ENCODE measurements around the gene SIAE. TPM values are rescaled to one million over a fixed set of nuclear protein-coding genes. Genes with fewer than 3 reads are reported as not detected.
A peak's percentile ranks its signal among the peaks of the same experiment; 100 is the strongest.

Gene SIAE
- total RNA-seq, 1 experiment from 2014 or later: 8.4 TPM

GRCh38 chr11:124670732-124671131 is 2.8 kb downstream of the SIAE start:
- H3K4me3 Mint-ChIP-seq (ENCODE audit: low read depth, unreplicated experiment): no peak overlapping the region
- intact Hi-C loops (cut with micrococcal nuclease; ENCODE audit: unreplicated experiment): no loop called here
- H3K36me3 Mint-ChIP-seq (ENCODE audit: insufficient read depth, unreplicated experiment): peaks cover 18% of the 10 kb centered on the region
- no TSS peak for BruUV-seq (replicated peaks)
- no peaks in the 10 kb centered on the region for H3K4me1 Mint-ChIP-seq (ENCODE audit: low read depth, unreplicated experiment)
- TF ChIP-seq, protein P1, sequence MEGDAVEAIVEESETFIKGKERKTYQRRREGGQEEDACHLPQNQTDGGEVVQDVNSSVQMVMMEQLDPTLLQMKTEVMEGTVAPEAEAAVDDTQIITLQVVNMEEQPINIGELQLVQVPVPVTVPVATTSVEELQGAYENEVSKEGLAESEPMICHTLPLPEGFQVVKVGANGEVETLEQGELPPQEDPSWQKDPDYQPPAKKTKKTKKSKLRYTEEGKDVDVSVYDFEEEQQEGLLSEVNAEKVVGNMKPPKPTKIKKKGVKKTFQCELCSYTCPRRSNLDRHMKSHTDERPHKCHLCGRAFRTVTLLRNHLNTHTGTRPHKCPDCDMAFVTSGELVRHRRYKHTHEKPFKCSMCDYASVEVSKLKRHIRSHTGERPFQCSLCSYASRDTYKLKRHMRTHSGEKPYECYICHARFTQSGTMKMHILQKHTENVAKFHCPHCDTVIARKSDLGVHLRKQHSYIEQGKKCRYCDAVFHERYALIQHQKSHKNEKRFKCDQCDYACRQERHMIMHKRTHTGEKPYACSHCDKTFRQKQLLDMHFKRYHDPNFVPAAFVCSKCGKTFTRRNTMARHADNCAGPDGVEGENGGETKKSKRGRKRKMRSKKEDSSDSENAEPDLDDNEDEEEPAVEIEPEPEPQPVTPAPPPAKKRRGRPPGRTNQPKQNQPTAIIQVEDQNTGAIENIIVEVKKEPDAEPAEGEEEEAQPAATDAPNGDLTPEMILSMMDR (IDR thresholded peaks at IDR 0.05; ENCODE audit: unreplicated experiment): no peak
- no peak for DNase-seq
- CTCF ChIA-PET: no interaction called here
- no peaks in the 10 kb centered on the region for H3K9me3 Mint-ChIP-seq (ENCODE audit: low read depth, unreplicated experiment)
- no peak overlapping the region for H3K27ac Mint-ChIP-seq (ENCODE audit: unreplicated experiment)
- no peaks in the 10 kb centered on the region for H3K27me3 Mint-ChIP-seq (ENCODE audit: unreplicated experiment)

GRCh38 chr11:124669193-124669592 is 4.3 kb downstream of the SIAE start:
- intact Hi-C loops (cut with micrococcal nuclease; ENCODE audit: unreplicated experiment): loop anchor here (1.0 kb wide), 4 partner anchors 94 to 198 kb away; no protein-coding TSS in a partner anchor

DNA sequence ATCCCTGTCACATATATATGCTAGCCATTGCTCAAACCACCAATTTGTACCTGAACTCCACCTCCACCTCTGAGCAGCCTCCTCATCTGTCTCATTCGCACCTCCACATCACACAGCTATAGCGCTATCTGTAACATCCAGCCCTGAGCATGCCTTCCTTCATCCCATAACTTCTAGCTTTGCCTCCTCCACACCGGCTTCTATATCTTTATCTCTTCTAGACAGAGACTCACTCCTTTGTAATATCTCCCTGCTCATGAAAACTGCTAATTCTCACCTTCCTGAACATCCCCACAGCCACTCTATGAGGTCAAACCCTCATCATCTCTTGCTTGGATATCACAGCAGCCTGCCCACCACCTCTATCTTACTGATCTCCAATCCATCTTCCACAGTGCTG is 5.9 kb downstream of the SIAE start:
- Mint-ChIP-seq H3K4me3 (ENCODE audit: low read depth, unreplicated experiment) (no peak overlapping the region), H3K9me3 (ENCODE audit: low read depth, unreplicated experiment) (no peaks in the 10 kb centered on the region), H3K27ac (ENCODE audit: unreplicated experiment) (no peak overlapping the region), H3K27me3 (ENCODE audit: unreplicated experiment) (no peaks in the 10 kb centered on the region), H3K4me1 (ENCODE audit: low read depth, unreplicated experiment) (no peaks in the 10 kb centered on the region), H3K36me3 (ENCODE audit: insufficient read depth, unreplicated experiment) (no peaks in the 10 kb centered on the region)
- CTCF ChIA-PET: no interaction called here
- intact Hi-C loops (cut with micrococcal nuclease; ENCODE audit: unreplicated experiment): no loop called here
- no peak for DNase-seq
- no TSS peak for BruUV-seq (replicated peaks)
- TF ChIP-seq, protein P1 (IDR thresholded peaks at IDR 0.05; ENCODE audit: unreplicated experiment): no peak

More at GRCh38 chr11:124669193-124669592, 4.3 kb downstream of the SIAE start:
- Mint-ChIP-seq H3K4me1 (ENCODE audit: low read depth, unreplicated experiment) (no peaks in the 10 kb centered on the region), H3K27me3 (ENCODE audit: unreplicated experiment) (no peaks in the 10 kb centered on the region), H3K27ac (ENCODE audit: unreplicated experiment) (no peak overlapping the region), H3K9me3 (ENCODE audit: low read depth, unreplicated experiment) (no peaks in the 10 kb centered on the region), H3K36me3 (ENCODE audit: insufficient read depth, unreplicated experiment) (peaks cover 14% of the 10 kb centered on the region), H3K4me3 (ENCODE audit: low read depth, unreplicated experiment) (no peak overlapping the region)
- BruUV-seq (replicated peaks): no TSS peak
- TF ChIP-seq, protein P1 (IDR thresholded peaks at IDR 0.05; ENCODE audit: unreplicated experiment): peak; percentile 34
- CTCF ChIA-PET: interaction anchor here (0.6 to 1.5 kb wide), 11 partner anchors 14 to 736 kb away, joined by 3 to 16 read pairs (median 5); partner anchors contain the start of gene ESAM
- DNase-seq: peak; percentile 51

DNA sequence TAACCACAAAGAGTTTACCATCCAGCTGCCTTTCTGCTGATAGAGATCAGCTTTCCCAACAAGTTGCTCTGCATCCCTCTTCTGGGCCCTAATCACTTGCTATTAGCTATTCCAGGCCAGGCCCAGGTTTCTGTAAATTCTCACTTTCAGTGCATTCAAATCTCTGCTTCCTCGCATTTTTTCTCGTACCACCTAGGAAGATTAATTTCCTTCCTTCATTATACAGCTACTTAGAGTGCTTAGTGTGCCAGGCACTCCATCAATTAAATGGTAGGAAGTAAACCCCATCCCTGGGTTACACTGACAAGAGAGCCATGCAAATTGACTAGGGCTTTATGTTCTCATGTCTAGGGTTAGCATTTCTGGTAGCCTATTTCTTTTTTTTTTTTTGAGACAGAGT is 9.7 kb downstream of the SIAE start:
- Mint-ChIP-seq H3K4me3 (ENCODE audit: low read depth, unreplicated experiment) (no peak overlapping the region), H3K27me3 (ENCODE audit: unreplicated experiment) (no peaks in the 10 kb centered on the region), H3K27ac (ENCODE audit: unreplicated experiment) (no peak overlapping the region), H3K4me1 (ENCODE audit: low read depth, unreplicated experiment) (no peaks in the 10 kb centered on the region), H3K36me3 (ENCODE audit: insufficient read depth, unreplicated experiment) (no peaks in the 10 kb centered on the region), H3K9me3 (ENCODE audit: low read depth, unreplicated experiment) (no peaks in the 10 kb centered on the region)
- CTCF ChIA-PET: interaction anchor here (0.7 kb wide), 1 partner anchor 366 kb away, joined by 5 read pairs; no protein-coding TSS in a partner anchor
- intact Hi-C loops (cut with micrococcal nuclease; ENCODE audit: unreplicated experiment): no loop called here
- TF ChIP-seq, protein P1 (IDR thresholded peaks at IDR 0.05; ENCODE audit: unreplicated experiment): no peak
- no peak for DNase-seq
- BruUV-seq (replicated peaks): no TSS peak
